Erythroblast (primary cell): Measurements from ENCODE around the gene AVP.
"Not testable (repeated sequence)": the region's sequence is repeated elsewhere in the genome, so short reads cannot be mapped to it uniquely, and the experiment has no call there.

Experiments
- DNase-seq, 2 experiments: peaks; one replicate each; lab custom pipeline; 2025; lab: John Stamatoyannopoulos, UW
- GATA1 ChIP-seq: IDR thresholded peaks from 2 replicates; pipeline ENCODE4 v1.6.1; 2011; ENCODE audit warnings: low read depth, mild to moderate bottlenecking, control low read depth, low read length, moderate library complexity
- POLR2A ChIP-seq: IDR thresholded peaks from 2 replicates; pipeline ENCODE4 v1.6.1; 2011; ENCODE audit warnings: mild to moderate bottlenecking, low read length

Gene AVP

DNA sequence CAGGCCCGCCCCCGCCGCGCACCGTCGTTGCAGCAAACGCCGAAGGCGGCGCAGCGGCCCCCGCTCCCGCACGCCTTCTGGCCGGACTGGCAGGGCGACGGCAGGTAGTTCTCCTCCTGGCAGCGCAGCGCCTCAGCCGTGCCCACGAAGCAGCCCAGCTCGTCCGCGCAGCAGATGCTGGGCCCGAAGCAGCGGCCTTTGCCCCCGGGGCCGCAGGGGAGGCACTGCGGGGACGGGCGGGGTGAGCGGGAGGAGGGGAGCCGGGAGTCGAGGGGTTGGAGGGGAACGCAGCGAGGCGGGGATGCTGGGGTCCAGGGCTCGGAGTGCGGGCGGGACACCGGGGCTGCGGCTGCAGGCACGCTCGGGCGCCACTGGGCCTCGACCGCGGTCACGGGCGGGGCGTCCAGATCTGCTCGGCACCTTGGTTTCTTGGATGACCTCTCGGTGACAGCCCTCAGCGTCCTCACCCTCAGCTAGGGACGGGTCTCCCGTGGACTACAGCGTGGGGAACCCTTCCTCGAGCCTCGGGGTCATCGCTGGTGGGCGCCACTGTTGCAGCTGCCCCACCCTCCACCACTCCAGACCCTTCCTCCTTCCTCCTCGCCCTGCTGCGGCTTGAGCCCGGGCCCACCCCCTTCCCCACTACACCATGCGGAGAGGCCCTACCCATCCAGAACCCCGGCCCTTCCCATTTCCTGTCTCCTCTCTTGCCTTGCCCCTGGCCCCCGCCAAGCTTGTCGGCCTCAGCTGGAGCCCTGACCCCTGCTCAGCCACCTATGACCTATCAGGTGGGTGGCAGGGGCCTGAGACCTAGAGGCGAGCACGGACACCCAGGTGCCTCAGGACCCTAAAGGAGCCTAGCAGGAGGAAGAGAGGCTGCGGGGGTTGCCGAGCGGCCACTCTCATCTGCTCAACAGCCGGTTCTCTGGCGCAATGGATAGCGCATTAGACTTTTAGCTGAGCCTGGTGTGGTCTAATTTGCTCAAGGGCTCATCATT lies 1.3 kb downstream of the AVP start:
- TF ChIP-seq POLR2A (no peak), GATA1 (no peak)
- no peak for DNase-seq

- TF ChIP-seq POLR2A: no peak
- TF ChIP-seq GATA1: no peak
- no peak for DNase-seq
These were observed 2.1 kb downstream of the AVP start for GRCh38 chr20:3082306-3082951.

DNA sequence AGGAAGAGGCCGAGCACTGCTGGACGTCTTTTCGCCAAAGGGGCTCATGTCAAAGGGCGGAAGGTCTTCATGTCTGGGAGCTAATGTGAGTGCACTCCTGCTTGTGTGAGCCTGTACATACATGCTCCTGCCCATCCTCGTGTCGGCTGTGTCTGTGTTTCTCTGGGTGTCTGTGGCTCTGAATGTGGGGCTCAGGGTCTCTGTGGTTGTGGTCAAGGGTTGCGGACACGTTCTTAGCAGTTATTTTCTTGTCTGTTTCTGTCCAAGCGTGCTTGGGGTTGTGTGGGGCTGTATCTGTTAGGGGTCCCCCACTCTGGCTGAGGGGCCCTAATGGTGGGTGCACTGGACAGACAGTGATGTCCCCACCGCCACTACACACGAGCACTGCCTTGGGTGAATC lies 2.9 kb downstream of the AVP start:
- no peak for DNase-seq
- TF ChIP-seq GATA1 (no peak), POLR2A (no peak)

- no peak for DNase-seq
- TF ChIP-seq GATA1 (no peak), POLR2A (no peak)
These were observed 3.6 kb downstream of the AVP start for GRCh38 chr20:3080939-3081388.

DNA sequence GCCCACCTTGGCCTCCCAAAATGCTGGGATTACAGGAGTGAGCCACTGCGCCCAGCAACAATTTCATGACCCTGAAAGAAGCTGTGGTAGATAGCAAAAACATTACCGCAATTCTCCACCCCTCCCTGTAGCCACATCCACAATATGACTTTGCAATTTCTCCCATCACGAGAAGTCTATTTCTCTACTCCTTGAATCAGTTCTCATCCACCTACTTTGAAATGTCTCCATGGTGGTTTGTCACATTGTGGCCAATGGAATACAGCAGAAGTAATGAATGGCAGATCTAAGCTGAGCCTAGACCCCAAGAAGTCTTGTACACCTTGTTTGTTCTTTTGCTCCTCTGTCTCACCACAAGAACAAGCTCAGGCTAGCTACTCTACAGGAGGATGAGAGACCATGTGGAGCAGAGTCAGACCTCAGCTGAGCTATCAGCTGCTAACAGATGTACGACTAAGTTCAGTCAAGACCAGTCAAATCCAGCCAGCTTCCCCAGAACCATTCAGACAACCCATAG lies 6.8 kb downstream of the AVP start:
- TF ChIP-seq POLR2A (no peak), GATA1 (no peak)
- peak; percentile 38 to 45 for DNase-seq

GRCh38 chr20:3075315-3075714 lies 9.2 kb downstream of the AVP start:
- not testable (repeated sequence) for DNase-seq

- DNase-seq: no peak
- TF ChIP-seq GATA1 (no peak), POLR2A (no peak)
These were observed 9.7 kb downstream of the AVP start for GRCh38 chr20:3074812-3075211.

DNA sequence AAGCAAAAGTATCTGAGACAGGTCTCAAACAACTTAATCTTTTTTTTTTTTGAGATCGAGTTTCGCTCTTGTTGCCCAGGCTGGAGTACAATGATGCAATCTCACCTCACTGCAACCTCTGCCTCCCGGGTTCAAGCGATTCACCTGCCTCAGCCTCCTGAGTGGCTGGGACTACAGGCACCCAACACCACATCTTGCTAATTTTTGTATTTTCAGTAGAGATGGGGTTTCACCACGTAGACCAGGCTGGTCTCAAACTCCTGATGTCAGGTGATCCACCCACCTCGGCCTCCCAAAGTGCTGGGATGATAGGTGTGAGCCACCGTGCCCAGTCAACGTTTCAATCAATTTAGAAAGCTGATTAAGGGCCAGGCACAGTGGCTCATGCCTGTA lies 11.3 kb downstream of the AVP start:
- DNase-seq: not testable (repeated sequence)

DNA sequence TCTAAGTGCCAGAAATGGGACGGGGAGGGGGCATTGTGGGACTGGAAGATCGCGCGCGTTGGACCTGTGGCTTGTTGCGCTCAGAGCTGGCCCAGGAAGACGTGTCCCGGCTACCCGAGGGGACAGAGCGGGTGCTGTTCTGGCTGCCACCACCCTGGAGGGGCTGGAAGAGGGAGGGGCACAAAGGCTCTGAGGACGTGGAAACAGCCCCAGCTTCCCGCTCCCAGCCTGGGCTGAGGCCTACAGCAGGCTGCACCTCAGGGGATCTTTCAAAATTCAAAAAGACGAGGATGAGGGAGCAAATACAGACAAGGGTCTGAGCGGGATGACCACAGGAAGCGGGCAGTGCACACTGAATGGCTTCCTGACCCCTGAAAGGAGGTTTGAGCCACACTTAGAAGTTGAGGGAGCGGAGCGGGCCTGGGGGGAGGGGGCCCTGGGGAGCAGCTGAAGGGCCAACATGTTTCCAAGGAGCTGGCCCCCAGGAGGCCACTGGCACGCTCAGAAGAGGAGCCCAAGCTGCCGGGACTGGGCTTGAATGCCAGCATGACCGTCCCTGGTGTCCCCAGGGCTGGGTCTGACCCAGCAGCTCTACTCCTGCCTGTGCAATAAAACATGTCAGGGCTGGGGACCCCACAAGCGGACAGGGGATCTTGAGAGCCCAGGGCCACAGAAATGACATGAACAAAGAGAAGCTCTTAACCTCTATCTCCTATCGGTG lies 11.8 kb downstream of the AVP start:
- no peak for TF ChIP-seq POLR2A
- TF ChIP-seq GATA1: no peak
- DNase-seq: no peak

GRCh38 chr20:3071610-3072529 lies 12.7 kb downstream of the AVP start, which contains the start of gene OXT:
OXT (plus strand) TSS chr20:3071620; CDS start chr20:3071656, 36 bp downstream.
- no peak for DNase-seq
- TF ChIP-seq POLR2A (no peak), GATA1 (no peak)

DNA sequence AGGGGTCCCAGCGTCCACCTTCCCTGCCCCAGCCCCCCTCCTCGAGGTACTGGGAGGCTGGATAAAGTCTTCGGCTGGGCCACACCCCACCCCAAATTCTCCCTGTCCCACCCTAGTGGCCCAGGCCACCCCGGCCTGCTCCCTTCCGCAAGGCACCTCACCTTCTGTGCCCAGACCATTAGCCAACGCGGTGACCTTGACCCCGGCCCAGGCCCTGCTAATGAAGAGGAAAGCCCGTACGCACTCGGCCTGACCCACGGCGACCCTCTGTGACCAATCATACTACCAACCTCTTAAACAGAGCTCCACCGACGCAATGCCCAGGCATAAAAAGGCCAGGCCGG lies 13.3 kb downstream of the AVP start:
- no peak for DNase-seq

DNA sequence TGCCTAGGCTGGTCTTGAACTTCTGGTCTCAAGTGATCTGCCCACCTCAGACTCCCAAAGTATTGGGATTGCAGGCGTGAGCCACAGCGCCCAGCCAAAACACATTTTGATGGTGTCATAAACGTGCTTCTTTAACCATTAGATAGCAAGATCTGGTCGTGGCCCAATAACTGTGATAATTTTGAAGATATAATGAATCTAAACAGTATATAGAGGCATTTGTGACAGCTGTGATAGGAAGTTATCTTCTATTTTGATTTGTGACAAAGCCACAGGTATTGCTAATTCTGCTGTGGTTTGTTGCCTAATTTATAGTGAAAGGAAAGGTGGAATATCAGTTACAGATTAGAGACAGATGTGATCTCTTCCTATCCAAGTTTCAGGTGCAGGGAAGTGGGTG lies 13.8 kb downstream of the AVP start:
- DNase-seq: no peak
- TF ChIP-seq GATA1 (no peak), POLR2A (no peak)

More for the DNA sequence above, 13.3 kb downstream of the AVP start:
- TF ChIP-seq GATA1 (no peak), POLR2A (no peak)
